GM21526 (cell line): ENCODE data around the gene TBATA.

Source experiments
- ATAC-seq: cut with Tn5 transposase; IDR thresholded peaks from one replicate; pipeline ENCODE4 v1.9.1; 2021; ENCODE audit warnings: moderate library complexity; ENCODE audit not compliant: unreplicated experiment, low FRiP score

The TBATA gene

GRCh38 chr10:70748801-70749573, 36.2 kb downstream of the TBATA start:
- no peak for ATAC-seq

GRCh38 chr10:70748305-70748704, 36.9 kb downstream of the TBATA start:
- ATAC-seq, result no peak

- ATAC-seq, result no peak
These were observed 37.8 kb downstream of the TBATA start for GRCh38 chr10:70747192-70747965.

- ATAC-seq, result no peak
These were observed 39.6 kb downstream of the TBATA start for GRCh38 chr10:70745555-70745954.

GRCh38 chr10:70744617-70745143, 40.5 kb downstream of the TBATA start:
- ATAC-seq, result no peak

GRCh38 chr10:70743879-70744278, 41.3 kb downstream of the TBATA start:
- no peak for ATAC-seq

GRCh38 chr10:70743430-70743788, 41.8 kb downstream of the TBATA start:
- no peak for ATAC-seq

GRCh38 chr10:70742537-70743429, 42.4 kb downstream of the TBATA start:
- ATAC-seq, result no peak

GRCh38 chr10:70740406-70741288, 44.5 kb downstream of the TBATA start:
- no peak for ATAC-seq

GRCh38 chr10:70738761-70739121, 46.4 kb downstream of the TBATA start:
- no peak for ATAC-seq

GRCh38 chr10:70738006-70738760, 47.0 kb downstream of the TBATA start:
- ATAC-seq, result no peak

- no peak for ATAC-seq
These were observed 47.9 kb downstream of the TBATA start for GRCh38 chr10:70737250-70737649.

- no peak for ATAC-seq
These were observed 48.7 kb downstream of the TBATA start for GRCh38 chr10:70736525-70736924.

GRCh38 chr10:70735161-70735560, 50.0 kb downstream of the TBATA start:
- no peak for ATAC-seq

- no peak for ATAC-seq
These were observed 52.1 kb downstream of the TBATA start for GRCh38 chr10:70733051-70733450.

- ATAC-seq, result no peak
These were observed 52.6 kb downstream of the TBATA start for GRCh38 chr10:70732569-70732968.

GRCh38 chr10:70730955-70731354, 54.2 kb downstream of the TBATA start:
- no peak for ATAC-seq

GRCh38 chr10:70729763-70730357, 55.3 kb downstream of the TBATA start:
- no peak for ATAC-seq

- ATAC-seq, result no peak
These were observed 56.8 kb downstream of the TBATA start for GRCh38 chr10:70728328-70728727.
